Motor neuron (in vitro differentiated cells): Measurements from ENCODE around the gene RGS5. TPM values are rescaled to one million over a fixed set of nuclear protein-coding genes. Genes with fewer than 3 reads are reported as not detected.
A peak's percentile ranks its signal among the peaks of the same experiment; 100 is the strongest.
"Not testable (repeated sequence)": the region's sequence is repeated elsewhere in the genome, so short reads cannot be mapped to it uniquely, and the experiment has no call there.

ENCODE experiments used
- ATAC-seq, 8 experiments: fragments of 200-7000 bp; cut with Tn5 transposase; replicated peaks in 6 of 8; 2 replicates each; pipeline ENCODE4 v1.8.0; 2021; ENCODE audit warnings: mild to moderate bottlenecking in 8 of 8, moderate library complexity in 8 of 8
- H3K27ac ChIP-seq, 2 donors: fragments of 250-450 bp; sonication (Bioruptor Pico); 2 replicates each; pipeline ENCODE4 v1.9.0; 2021; ENCODE audit warnings: antibody characterized with exemption in 2 of 2, mild to moderate bottlenecking in 2 of 2, moderate library complexity in 1 of 2
- H3K4me1 ChIP-seq, 2 donors: fragments of 250-450 bp; sonication (Bioruptor Pico); replicated peaks in 1 of 2; 2 replicates each; pipeline ENCODE4 v1.6.1; 2021; ENCODE audit warnings: antibody characterized with exemption in 2 of 2, mild to moderate bottlenecking in 2 of 2, moderate library complexity in 1 of 2
- H3K4me3 ChIP-seq, 5 donors: fragments of 250-450 bp; sonication (Bioruptor Pico); 2 replicates each; pipeline ENCODE4 v1.9.0; 2021; ENCODE audit warnings: antibody characterized with exemption in 5 of 5, mild to moderate bottlenecking in 5 of 5, moderate library complexity in 4 of 5
- WGBS, 10 experiments: fragments of 450-650 bp; shearing (Covaris generic); methylation state at CpG; one replicate each; pipeline ENCODE4 v1.0.0; 2022; 5-methylcytosine and 5-hydroxymethylcytosine counted together
- in situ Hi-C, 9 experiments: fragments of 400-800 bp; cut with MboI; loops; one replicate each; pipeline ENCODE4 v1.15.0; 2021; ENCODE audit warnings: low sequenced_read_pairs in 9 of 9, low pct_unique_long_range_greater_than_20kb in 2 of 9; ENCODE audit not compliant: unreplicated experiment in 9 of 9
- total RNA-seq, 8 experiments: library from RNA; unstranded; fragments of 300-600 nt; gene quantifications; 2 replicates each; pipeline versions ENCODE4 v1.2.3 to v1.2.4, GENCODE V29; 2022

Gene RGS5, protein sequence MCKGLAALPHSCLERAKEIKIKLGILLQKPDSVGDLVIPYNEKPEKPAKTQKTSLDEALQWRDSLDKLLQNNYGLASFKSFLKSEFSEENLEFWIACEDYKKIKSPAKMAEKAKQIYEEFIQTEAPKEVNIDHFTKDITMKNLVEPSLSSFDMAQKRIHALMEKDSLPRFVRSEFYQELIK
- total RNA-seq, result 10 to 100 TPM in 1 of 8 experiments, 1 to 10 TPM in 6, under 1 TPM in 1; 0.35 to 14.6 (median 3.8) TPM

- Histone ChIP-seq H3K4me1 (peaks cover 0 to 4% of the 10 kb centered on the region in 2 donors), H3K27ac (no peak within 1 kb of the TSS), H3K4me3 (no peak within 1 kb of the TSS)
- in situ Hi-C loops, result no loop called here
- WGBS, 10 experiments, result 31 to 79% (median 58%) methylated on average over 2 to 4 of the region's 4 CpGs; no CpG with 5 or more reads in 2 of the 10 experiments
- peak in 4 of 8 experiments; percentile 20 to 60 (median 24) for ATAC-seq
Measured at GRCh38 chr1:163202833-163203451, at the start of gene RGS5. Gene RGS5, minus strand, starts transcription at chr1:163202916. Its CDS starts 81 bp downstream, at chr1:163202835.

DNA sequence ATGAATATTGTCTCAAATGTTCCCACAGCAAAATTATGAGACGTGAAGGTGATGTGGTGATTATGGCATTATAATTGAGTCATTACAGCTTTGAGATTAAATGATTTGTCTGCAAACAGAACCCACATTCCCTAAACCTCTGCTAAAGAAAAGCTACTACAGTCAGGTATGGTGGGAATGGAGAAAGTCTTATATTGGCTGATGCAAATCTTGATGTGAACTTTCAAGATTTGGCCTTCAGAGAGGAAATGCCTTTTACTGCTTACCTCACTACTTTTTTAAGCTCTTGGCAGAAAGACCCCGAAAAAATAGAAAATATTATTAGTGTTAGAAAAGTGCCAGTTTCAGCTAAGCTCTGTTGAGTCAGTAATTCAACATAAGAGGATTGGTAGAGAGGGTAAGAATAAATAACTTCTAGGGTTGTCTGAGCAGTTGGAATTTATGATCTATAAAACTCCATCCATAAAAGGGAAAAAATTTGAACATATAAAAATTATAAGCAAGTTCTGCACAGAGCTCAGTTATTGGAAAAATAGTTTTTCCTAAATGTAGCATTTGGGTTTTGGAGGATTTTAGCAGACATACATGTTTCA is 47.8 kb upstream of the RGS5 start:
- H3K4me1 ChIP-seq, result no peaks in the 10 kb centered on the region
- H3K27ac ChIP-seq, result no peak overlapping the region
- ATAC-seq, result no peak
- in situ Hi-C loops, result no loop called here
- no peak overlapping the region for H3K4me3 ChIP-seq
- WGBS, 10 experiments, result 58 to 100% (median 90%) methylated on average over 1 to 2 of the region's 2 CpGs; no CpG with 5 or more reads in 2 of the 10 experiments

- Histone ChIP-seq H3K4me1 (no peaks in the 10 kb centered on the region), H3K27ac (no peak overlapping the region), H3K4me3 (no peak overlapping the region)
- no peak for ATAC-seq
- in situ Hi-C loops, result loop anchor here in 1 of 9 experiments (25.0 kb wide), 1 partner anchor 111 kb away; no protein-coding TSS in a partner anchor
Measured at GRCh38 chr1:163248064-163248463, 45.3 kb upstream of the RGS5 start.

DNA sequence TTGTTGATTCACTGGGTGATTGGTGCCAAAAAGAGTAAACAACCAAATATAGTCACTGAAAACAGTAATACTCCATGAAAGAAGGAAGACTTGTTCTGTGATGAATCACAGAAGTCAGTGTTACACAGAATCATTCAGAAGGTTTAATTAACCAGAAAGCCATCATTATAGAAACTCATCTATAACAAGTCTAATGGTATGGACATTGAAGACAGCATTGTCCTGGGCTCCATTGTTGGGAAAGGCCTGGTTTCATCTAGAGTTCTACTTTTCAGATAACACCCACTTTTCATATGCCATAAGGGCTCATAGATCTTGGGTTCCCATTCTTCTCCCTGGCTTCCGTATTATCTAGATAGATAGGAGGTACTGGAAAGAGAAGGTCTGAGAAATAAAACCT is 41.9 kb upstream of the RGS5 start:
- not testable (repeated sequence) for H3K27ac ChIP-seq, H3K4me1 ChIP-seq, H3K4me3 ChIP-seq
- in situ Hi-C loops, result loop anchor here in 1 of 9 experiments (25.0 kb wide), 1 partner anchor 107 kb away; no protein-coding TSS in a partner anchor
- ATAC-seq, result peak in 3 of 8 experiments; percentile 77 to 82 (median 81)
- WGBS, 10 experiments, result 14 to 100% (median 28%) methylated on average over 1 of the region's 1 CpG; no CpG with 5 or more reads in 4 of the 10 experiments

- ATAC-seq, result no peak
- Histone ChIP-seq H3K4me3 (no peak overlapping the region), H3K27ac (no peak overlapping the region), H3K4me1 (no peaks in the 10 kb centered on the region)
- in situ Hi-C loops, result loop anchor here in 1 of 9 experiments (25.0 kb wide), 1 partner anchor 104 kb away; no protein-coding TSS in a partner anchor
- WGBS, 10 experiments, result 83 to 100% (median 93%) methylated on average over 2 to 3 of the region's 3 CpGs
Measured at GRCh38 chr1:163241746-163242145, 39.0 kb upstream of the RGS5 start.

DNA sequence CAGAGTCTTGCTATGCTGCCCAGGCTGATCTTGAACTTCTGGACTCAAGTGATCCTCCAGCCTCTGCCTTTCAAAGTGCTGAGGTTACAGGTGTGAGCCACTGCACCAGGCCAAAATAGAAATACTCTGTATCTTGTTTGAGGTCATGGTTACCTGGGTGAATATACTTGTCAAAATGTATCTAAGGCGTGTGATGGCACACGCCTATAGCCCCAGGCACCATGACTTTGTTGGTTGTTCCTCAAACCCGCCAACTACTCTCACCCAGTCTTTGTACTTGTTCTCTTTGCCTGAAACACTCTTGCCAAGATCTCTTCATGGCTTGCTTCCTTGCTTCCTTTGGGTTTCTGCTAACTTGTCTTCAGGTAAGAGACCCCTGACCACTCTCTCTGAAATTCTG is 38.0 kb upstream of the RGS5 start:
- in situ Hi-C loops, result loop anchor here in 1 of 9 experiments (25.0 kb wide), 1 partner anchor 103 kb away; no protein-coding TSS in a partner anchor
- no peak for ATAC-seq
- H3K4me1 ChIP-seq, result no peaks in the 10 kb centered on the region
- H3K27ac ChIP-seq, result no peak overlapping the region
- 71 to 100% (median 88%) methylated on average over 1 to 3 of the region's 3 CpGs; no CpG with 5 or more reads in 3 of the 10 experiments for WGBS, 10 experiments
- H3K4me3 ChIP-seq, result no peak overlapping the region

DNA sequence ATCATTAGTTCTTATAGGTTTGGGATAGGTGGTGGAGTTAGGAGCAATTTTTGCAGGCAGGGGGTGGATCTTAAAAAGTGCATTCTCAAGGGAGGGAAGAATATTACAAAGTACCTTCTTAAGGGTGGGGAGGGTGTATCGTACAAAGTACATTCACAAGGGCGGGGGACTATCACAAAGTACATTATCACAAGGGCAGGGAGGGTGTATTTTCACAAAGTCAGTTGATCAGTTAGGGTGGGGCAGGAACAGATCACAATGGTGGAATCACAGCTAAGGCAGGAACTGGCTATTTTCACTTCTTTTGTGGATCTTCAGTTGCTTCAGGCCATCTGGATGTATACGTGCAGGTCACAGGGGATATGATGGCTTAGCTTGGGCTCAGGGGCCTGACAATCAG is 30.9 kb upstream of the RGS5 start:
- not testable (repeated sequence) for H3K4me3 ChIP-seq, ATAC-seq, H3K27ac ChIP-seq, H3K4me1 ChIP-seq
- WGBS, 10 experiments, result 33 to 100% (median 87%) methylated on average over 1 to 2 of the region's 3 CpGs; no CpG with 5 or more reads in 6 of the 10 experiments
- in situ Hi-C loops, result loop anchor here in 1 of 9 experiments (25.0 kb wide), 1 partner anchor 96 kb away; no protein-coding TSS in a partner anchor

DNA sequence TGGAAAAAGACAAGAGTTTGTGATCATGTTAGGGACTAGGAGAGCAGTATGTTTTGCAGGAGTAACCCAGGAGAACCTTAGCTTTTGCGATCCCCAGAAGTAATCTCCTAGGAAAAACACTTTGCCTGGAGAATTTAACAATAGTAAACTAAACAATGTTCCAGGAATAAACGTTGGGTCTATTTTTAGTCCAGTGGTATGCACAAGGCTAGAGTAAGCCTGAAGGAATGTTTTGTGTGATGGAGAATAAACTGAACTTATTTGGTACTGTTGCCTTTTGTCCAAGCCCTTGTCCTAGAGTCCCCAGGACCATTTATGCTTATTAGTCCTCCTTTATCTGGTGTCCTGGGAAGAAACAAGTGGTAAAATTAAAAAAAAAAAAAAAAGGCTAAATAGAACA is 28.7 kb upstream of the RGS5 start:
- Histone ChIP-seq H3K4me1 (peaks cover 6 to 7% of the 10 kb centered on the region in 2 donors), H3K4me3 (no peak overlapping the region), H3K27ac (no peak overlapping the region)
- in situ Hi-C loops, result loop anchor here in 1 of 9 experiments (25.0 kb wide), 1 partner anchor 94 kb away; no protein-coding TSS in a partner anchor
- WGBS, 10 experiments, result 0 to 100% (median 66%) methylated on average over 1 to 2 of the region's 2 CpGs; no CpG with 5 or more reads in 2 of the 10 experiments
- ATAC-seq, result peak in 4 of 8 experiments; percentile 20 to 82 (median 58)

- no peak for ATAC-seq
- in situ Hi-C loops, result loop anchor here in 1 of 9 experiments (25.0 kb wide), 1 partner anchor 94 kb away; no protein-coding TSS in a partner anchor
- no peak overlapping the region for H3K27ac ChIP-seq
- 87 to 100% (median 95%) methylated on average over 1 to 3 of the region's 3 CpGs; no CpG with 5 or more reads in 2 of the 10 experiments for WGBS, 10 experiments
- no peak overlapping the region for H3K4me3 ChIP-seq
- H3K4me1 ChIP-seq, result peaks cover 6 to 7% of the 10 kb centered on the region in 2 donors
Measured at GRCh38 chr1:163230827-163231226, 28.1 kb upstream of the RGS5 start.

DNA sequence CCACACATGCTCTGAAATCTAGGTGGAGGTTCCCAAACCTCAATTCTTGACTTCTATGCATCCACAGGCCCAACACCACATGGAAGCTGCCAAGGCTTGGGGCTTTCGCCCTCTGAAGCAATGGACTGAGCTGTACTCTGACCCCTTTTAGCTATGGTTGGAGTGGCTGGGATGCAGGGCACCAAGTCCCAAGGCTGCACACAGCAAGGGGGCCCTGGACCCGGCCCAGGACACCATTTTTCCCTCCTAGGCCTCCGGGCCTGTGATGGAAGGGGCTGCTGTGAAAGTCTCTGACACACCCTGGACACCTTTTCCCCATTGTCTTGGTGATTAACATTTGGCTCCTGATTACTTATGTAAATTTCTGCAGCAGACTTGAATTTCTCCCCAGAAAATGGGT is 25.6 kb upstream of the RGS5 start:
- H3K4me3 ChIP-seq, ATAC-seq, H3K27ac ChIP-seq, H3K4me1 ChIP-seq: not testable (repeated sequence)
- in situ Hi-C loops, result loop anchor here in 1 of 9 experiments (25.0 kb wide), 1 partner anchor 91 kb away; no protein-coding TSS in a partner anchor
- WGBS, 10 experiments, result 56 to 100% (median 75%) methylated on average over 1 to 3 of the region's 3 CpGs; no CpG with 5 or more reads in 5 of the 10 experiments

- in situ Hi-C loops, result loop anchor here in 1 of 9 experiments (25.0 kb wide), 1 partner anchor 90 kb away; no protein-coding TSS in a partner anchor
- WGBS, 10 experiments, result 10 to 100% (median 73%) methylated on average over 1 of the region's 1 CpG; no CpG with 5 or more reads in 4 of the 10 experiments
- no peaks in the 10 kb centered on the region for H3K4me1 ChIP-seq
- no peak overlapping the region for H3K4me3 ChIP-seq
- no peak for ATAC-seq
- no peak overlapping the region for H3K27ac ChIP-seq
Measured at GRCh38 chr1:163227126-163227525, 24.4 kb upstream of the RGS5 start.

GRCh38 chr1:163213626-163214025 is 10.9 kb upstream of the RGS5 start:
- Histone ChIP-seq H3K27ac (no peak overlapping the region), H3K4me1 (no peaks in the 10 kb centered on the region), H3K4me3 (no peak overlapping the region)
- in situ Hi-C loops, result no loop called here
- 33 to 95% (median 88%) methylated on average over 2 to 4 of the region's 4 CpGs for WGBS, 10 experiments
- no peak for ATAC-seq

DNA sequence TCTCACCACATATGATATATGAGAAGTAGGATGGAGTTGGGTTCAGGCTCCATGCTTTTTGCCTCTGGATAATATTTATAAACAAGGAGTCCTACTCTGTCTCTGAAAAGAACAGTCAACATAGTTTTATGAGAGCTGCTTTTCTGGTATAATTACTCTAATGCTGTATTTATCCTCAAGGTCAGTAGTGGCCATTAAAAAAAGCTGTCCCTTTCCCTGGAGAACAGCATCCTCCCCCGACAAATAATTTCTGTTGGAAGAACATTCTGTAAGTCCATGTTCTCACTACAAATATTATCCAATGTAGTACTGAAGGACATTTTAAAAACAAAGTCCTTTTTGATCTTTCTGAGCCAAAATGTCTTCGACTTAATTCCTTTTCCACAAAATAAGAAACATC is 9.0 kb upstream of the RGS5 start:
- WGBS, 10 experiments, result 0 to 95% (median 79%) methylated on average over 1 to 2 of the region's 2 CpGs; no CpG with 5 or more reads in 2 of the 10 experiments
- no peaks in the 10 kb centered on the region for H3K4me1 ChIP-seq
- in situ Hi-C loops, result no loop called here
- no peak for ATAC-seq
- no peak overlapping the region for H3K4me3 ChIP-seq
- H3K27ac ChIP-seq, result no peak overlapping the region
